NCI-H1048 (cell line): ENCODE data around the gene PDIA2.
"Not testable (repeated sequence)": the region's sequence is repeated elsewhere in the genome, so short reads cannot be mapped to it uniquely, and the experiment has no call there.

Experiments
- DNase-seq: peaks from one replicate; lab custom pipeline; 2025; lab: John Stamatoyannopoulos, UW

Gene PDIA2

GRCh38 chr16:263182-263774 is 19.7 kb upstream of the PDIA2 start:
- DNase-seq: no peak

- no peak for DNase-seq
These were observed 19.0 kb upstream of the PDIA2 start for GRCh38 chr16:263944-264343.

GRCh38 chr16:264440-264951 is 18.5 kb upstream of the PDIA2 start:
- no peak for DNase-seq

GRCh38 chr16:265002-265529 is 17.9 kb upstream of the PDIA2 start:
- no peak for DNase-seq

GRCh38 chr16:265711-266110 is 17.3 kb upstream of the PDIA2 start:
- no peak for DNase-seq

GRCh38 chr16:266258-267164 is 16.5 kb upstream of the PDIA2 start:
- DNase-seq: no peak

- not testable (repeated sequence) for DNase-seq
These were observed 15.4 kb upstream of the PDIA2 start for GRCh38 chr16:267562-267961.

- no peak for DNase-seq
These were observed 14.6 kb upstream of the PDIA2 start for GRCh38 chr16:268141-269053.

- no peak for DNase-seq
These were observed 13.7 kb upstream of the PDIA2 start for GRCh38 chr16:269061-269796.

GRCh38 chr16:270381-271255 is 12.3 kb upstream of the PDIA2 start:
- no peak for DNase-seq

- DNase-seq: no peak
These were observed 10.1 kb upstream of the PDIA2 start for GRCh38 chr16:272633-273546.

GRCh38 chr16:273547-274421 is 9.2 kb upstream of the PDIA2 start:
- no peak for DNase-seq

- no peak for DNase-seq
These were observed 7.8 kb upstream of the PDIA2 start for GRCh38 chr16:275041-275641.

GRCh38 chr16:275786-276232 is 7.2 kb upstream of the PDIA2 start, which contains the start of gene RGS11:
TSS of gene RGS11 (minus strand) at chr16:275944. CDS start at chr16:275911, 33 bp downstream.
- no peak for DNase-seq

- DNase-seq: no peak
These were observed 6.4 kb upstream of the PDIA2 start for GRCh38 chr16:276426-277077.

GRCh38 chr16:278863-279366 is 4.0 kb upstream of the PDIA2 start:
- DNase-seq: no peak

- DNase-seq: no peak
These were observed 3.4 kb upstream of the PDIA2 start for GRCh38 chr16:279531-279930.
